Stimulated activated CD8-positive, alpha-beta memory T cell treated with anti-CD3 and anti-CD28 coated beads, Interleukin-15, amount 100 ng/mL, for 48 hours (primary cell): ENCODE results near the gene HDHD5.

Source experiments
- DNase-seq, 2 donors: peaks; one replicate each; pipeline ENCODE4 v3.0.0-alpha.2; 2020; ENCODE audit warnings: low read depth in 2 of 2

Gene HDHD5

DNA sequence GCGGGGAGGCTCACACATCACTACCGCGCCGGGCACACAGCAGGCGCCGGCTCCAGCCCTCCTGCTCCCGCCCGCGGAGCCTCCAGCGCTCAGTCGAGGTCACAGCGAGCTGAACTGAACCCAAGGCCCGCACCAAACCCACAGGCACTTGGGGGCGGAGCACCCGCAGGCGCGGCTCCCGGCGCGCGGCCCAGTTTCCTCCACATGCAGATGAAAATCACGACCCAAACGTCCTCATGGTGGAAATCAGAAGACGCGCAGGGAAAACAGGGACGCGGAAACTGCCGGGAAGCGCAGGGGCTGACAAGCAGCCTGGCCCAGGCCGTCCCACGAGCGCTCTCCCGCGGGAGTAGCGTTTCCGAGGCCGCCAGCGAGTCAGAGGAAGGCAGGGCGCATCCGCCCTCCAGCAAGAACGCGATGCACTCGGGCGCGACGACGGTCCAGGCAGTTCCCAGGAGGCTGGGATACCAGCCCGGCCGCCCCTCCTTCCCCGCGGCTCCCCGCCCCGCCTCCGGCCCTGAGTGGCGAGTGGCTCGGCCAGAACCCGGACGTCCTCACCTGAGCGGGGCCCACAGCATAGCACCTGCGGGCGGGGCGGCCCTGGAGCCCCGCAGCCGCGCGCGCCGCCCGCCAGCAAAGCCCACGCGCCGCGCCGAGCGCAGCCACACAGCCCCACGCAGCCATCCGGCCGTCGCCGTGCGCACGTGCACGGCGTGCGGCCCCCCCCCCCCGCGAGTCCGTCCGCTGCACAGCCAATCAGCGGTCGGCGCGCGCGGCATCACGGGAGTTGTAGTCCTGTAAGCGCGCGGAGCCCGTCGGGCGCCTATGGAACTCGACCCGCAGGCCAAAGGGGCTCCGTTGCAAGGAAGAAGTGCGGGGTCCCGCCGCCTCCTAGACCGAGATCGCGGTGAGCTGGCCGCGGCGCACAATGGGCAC, at the start of gene HDHD5:
Gene HDHD5 (minus strand): TSS at position 710 of the 936 bp plus-strand sequence. CDS start 26 bp downstream, at position 684.
- peak; percentile 77 to 80 for DNase-seq

GRCh38 chr22:17205432-17205831, 46.4 kb upstream of the HDHD5 start:
- no peak for DNase-seq

- DNase-seq, result no peak
Observed at GRCh38 chr22:17201285-17201945, 42.3 kb upstream of the HDHD5 start.

- DNase-seq, result no peak
Observed at GRCh38 chr22:17199003-17199731, 40.1 kb upstream of the HDHD5 start.

DNA sequence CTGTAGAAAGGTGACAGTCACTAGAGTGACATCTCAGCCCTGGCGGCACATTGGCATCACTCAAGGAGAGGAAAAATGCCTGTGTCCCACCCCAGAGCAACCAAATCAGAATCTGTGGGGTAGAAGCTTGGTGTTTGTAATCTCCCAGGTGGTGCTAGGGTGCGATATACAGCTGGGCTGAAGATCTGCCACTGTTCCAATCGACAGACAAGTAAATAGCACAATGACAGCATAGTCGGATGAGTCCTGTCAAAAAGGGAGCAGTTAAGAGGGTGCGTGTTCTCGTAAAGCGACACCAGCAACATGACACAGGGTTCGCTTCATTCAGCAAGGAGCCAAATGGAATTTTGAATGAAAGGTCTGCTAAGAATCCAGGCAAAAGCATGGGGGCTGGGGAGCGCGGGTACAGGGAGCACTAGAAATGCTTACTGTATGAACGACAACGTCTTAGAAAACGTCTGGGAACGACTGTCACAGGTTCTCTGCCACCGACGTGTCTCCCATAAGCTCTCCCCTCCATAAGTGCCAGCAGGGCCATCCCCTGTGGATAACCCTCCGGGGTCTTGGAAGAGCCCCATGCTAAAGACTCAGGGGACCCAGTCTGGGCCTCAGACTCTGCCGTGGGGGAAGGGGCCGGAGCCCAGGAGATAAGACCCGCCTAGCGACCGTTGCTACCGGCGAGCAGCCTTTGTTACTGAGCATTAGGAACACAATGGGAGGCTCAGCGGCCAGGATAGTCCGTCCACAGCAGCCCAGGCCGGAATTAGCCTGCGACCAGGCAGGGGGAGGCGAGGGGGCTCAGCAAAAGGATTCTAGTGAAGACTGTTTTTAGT, 39.3 kb upstream of the HDHD5 start:
- DNase-seq, result no peak

- DNase-seq, result no peak
Observed at GRCh38 chr22:17194213-17194612, 35.1 kb upstream of the HDHD5 start.

DNA sequence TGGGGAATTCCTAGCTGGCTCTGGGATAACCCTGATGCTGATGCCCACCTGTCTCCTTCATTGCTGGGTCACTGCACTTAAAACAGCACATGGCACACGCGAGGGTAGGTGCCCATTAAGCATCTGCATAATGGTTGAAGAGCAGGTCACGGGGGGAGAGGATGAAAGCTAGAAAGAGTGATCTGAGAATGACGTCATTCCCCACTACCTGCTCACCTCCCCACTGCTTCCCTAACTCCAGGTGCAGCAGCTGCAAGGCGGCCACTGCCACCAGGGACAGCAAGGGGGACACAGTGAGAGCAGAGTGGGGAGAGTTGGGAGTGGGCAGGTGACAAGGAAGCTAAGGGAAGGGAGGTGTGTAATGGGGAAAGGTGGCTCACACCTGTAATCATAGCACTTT, 33.1 kb upstream of the HDHD5 start:
- no peak for DNase-seq

DNA sequence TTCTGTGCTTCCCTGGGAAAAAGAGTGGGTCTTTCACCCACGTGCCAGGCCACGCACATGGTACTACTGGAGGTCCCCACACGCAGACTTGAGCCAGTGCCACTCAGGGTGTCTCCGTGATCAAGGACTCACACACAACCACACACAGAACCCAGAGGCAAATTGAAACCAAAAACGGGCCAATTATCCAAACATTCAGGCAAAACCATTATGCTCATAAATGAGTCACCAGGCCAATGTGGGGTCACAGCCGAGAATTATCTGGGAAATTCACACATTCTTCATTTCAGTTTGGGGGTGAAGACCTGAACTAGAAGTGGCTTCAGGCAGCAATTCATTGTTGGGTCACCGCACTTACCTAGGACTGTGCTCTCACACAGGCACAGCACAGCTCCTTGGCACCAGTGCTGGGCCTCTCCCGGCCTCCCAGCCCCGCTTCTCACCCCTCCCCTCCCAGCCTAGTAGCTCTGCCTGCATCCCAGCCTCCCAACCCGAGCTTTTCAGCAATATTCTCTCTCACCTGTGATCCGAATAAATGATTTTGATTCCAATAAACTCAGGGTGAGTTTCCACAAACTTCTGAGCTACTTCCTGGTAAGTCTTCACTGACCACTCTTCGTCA, 32.2 kb upstream of the HDHD5 start:
- DNase-seq, result no peak

GRCh38 chr22:17190702-17191101, 31.6 kb upstream of the HDHD5 start:
- DNase-seq, result no peak

- no peak for DNase-seq
Observed at GRCh38 chr22:17176715-17177114, 17.6 kb upstream of the HDHD5 start.

- no peak for DNase-seq
Observed at GRCh38 chr22:17172029-17172833, 13.2 kb upstream of the HDHD5 start.

DNA sequence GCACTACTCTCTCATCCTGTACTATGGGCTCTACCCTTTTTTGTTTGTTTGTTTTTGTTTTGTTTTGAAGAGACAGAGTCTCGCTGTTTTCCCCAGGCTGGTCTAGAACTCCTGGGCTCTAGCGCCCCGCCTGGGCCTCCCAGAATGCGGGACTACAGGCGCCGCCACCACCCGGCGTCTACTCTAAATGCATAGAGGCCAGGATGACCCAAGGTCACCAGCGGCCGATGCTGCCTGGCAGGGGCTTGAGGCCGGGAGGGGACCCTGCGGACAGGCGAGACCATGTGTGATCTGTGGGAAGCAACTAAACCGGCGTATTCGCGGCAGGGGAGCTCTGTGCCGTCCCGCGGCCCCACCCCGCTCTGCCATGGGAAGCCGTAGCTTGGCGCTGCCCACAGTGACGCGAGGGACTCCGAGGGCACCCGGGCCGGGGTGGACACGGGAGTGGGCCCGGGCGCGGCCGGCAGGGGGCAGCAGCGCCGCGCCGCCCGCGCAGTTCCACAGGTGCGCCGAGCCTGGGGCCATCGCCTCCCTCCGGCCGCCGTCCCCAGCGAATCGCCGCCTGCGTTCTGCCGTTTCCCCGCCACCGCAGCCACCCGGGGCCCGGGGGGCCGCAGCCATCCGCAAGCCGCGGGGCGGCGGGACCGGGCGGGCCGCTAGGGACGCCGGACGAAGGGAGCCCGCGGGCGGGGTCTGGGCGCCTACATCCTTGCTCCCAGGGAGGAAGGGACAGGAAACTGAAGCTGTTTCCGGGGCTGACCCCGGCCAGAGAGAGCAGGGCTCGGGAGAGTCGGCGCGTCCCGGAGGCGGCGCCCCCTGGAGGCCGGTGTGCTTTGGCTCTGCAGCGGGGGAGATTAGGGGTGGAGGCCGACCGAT, 12.3 kb upstream of the HDHD5 start:
- DNase-seq, result peak; percentile 82

GRCh38 chr22:17167486-17167885, 8.4 kb upstream of the HDHD5 start:
- DNase-seq, result no peak

- DNase-seq, result no peak
Observed at GRCh38 chr22:17164392-17165024, 5.4 kb upstream of the HDHD5 start.

GRCh38 chr22:17162731-17163130, 3.7 kb upstream of the HDHD5 start:
- DNase-seq, result no peak

- DNase-seq, result no peak
Observed at GRCh38 chr22:17161991-17162390, 2.9 kb upstream of the HDHD5 start.

- peak; percentile 27 to 63 for DNase-seq
Observed at GRCh38 chr22:17159504-17159951, 451 bp upstream of the HDHD5 start.

DNA sequence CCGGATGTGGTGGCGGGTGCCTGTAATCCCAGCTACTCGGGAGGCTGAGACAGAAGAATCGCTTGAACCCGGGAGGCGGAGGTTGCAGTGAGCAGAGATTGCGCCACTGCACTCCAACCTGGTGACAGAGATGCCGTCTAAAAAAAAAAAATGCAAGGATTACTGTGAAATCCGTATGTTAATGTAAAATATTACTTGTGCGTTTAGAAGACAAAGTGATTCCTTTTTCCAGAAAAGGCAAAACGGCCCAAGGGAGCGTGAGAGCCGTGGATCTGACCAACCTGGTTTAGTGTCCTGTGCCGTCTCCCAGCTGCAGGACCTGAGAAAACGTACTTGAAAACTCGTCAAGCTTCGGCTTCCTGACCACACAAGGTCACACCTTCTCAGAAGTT, 905 bp downstream of the HDHD5 start:
- DNase-seq, result no peak

DNA sequence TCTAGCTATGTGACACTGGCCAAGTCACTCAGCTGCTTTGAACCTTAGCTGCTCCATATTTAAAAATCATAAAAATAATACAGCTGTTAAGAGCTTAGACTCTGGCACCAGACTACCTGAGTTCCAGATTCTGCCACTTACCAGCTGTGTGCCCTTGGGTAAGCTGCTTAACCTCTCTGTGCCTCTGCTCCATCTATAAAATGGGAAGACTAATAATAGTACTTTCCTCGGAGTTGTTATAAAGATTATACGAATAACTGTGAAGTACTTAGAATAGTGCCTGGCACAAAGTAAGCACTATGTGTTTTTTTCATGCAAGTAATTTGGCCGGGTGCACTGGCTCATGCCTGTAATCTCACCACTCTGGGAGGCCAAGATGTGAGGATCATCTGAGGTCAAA, 1.4 kb downstream of the HDHD5 start:
- no peak for DNase-seq
